ENCODE measurements around the gene ZNF385A. TPM values are rescaled to one million over a fixed set of nuclear protein-coding genes. Genes with fewer than 3 reads are reported as not detected.

ZNF385A gene
- total and polyA plus RNA-seq, 9 of the 15 experiments (the other 6 are each of a cell fraction or from before 2014, with no cell fraction given): 1.0 to 111 (median 7.7) TPM

DNA sequence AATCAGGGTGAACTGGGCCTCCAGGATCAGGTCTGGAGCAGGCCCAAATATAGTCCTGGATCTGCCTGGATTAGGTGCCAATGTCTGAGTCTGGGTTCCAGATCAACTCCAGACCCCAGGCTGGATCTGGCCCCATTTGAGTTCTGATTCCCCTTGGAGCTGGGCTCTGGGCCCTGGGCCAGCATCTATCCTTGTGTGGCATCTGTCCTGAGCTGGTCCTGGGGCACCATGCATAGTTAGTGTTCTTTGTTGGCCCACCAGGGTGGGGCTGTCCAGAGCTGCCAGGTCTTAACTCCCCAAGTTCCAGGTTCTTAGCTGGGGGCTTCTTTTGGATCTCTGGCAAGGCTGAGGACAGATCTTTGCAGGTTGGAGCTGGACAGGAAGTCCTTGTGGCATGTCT lies 11.0 kb upstream of the ZNF385A start:
- H3K4me3 ChIP-seq: no peak overlapping the region
- TF ChIP-seq SMC3 (conservative IDR thresholded peaks at IDR 0.05; ENCODE audit: insufficient read depth, low read depth, low read length) (no peak), RBFOX2 (IDR thresholded peaks at IDR 0.05; ENCODE audit: low read depth, low read length) (peak; percentile 26; the same call in 1 of the 2 replicates), ARID2 (IDR thresholded peaks at IDR 0.05) (no peak), ZNF699 (CRISPR knock-in tag; IDR thresholded peaks at IDR 0.05; ENCODE audit: insufficient replicate concordance) (no peak), ZNF384 (IDR thresholded peaks at IDR 0.05; ENCODE audit: low read depth, low read length) (no peak), NFIC (IDR thresholded peaks at IDR 0.05) (no peak), BRD9 (IDR thresholded peaks at IDR 0.05; ENCODE audit: low read depth, partially characterized antibody) (no peak), ZNF239 (CRISPR knock-in tag; IDR thresholded peaks at IDR 0.05) (no peak), KLF16 (IDR thresholded peaks at IDR 0.05) (no peak)
- H3K9me3 ChIP-seq (replicated peaks; ENCODE audit: control insufficient read depth, insufficient read depth, low read depth, low read length): no peaks in the 10 kb centered on the region
- peaks cover 23 to 24% of the 10 kb centered on the region in 2 experiments; a peak in 4 of 5 replicates for H3K4me1 ChIP-seq (replicated peaks in 1 of 2; ENCODE audit: control insufficient read depth in 2 of 2, insufficient read depth in 2 of 2, low read length in 2 of 2)
- POLR2A ChIA-PET: interaction anchor here (0.5 to 3.1 kb wide), 8 partner anchors 9 to 175 kb away, joined by 3 to 13 read pairs (median 3); partner anchors contain the start of gene HNRNPA1
- no peak overlapping the region for H3K4me2 ChIP-seq (ENCODE audit: insufficient read depth, low read length)
- H2AFZ ChIP-seq (ENCODE audit: low read depth, low read length): no peak overlapping the region
- no peaks in the 10 kb centered on the region; the same call in 1 of the 2 replicates for H4K20me1 ChIP-seq (replicated peaks; ENCODE audit: control insufficient read depth, insufficient read depth, low read length)
- H3K27me3 ChIP-seq (ENCODE audit: control insufficient read depth in 2 of 2, insufficient read depth in 2 of 2, low read length in 2 of 2): no peaks in the 10 kb centered on the region
- in situ Hi-C loops (cut with MboI) (loop anchor here (10.0 kb wide), 1 partner anchor 49 kb away; no protein-coding TSS in a partner anchor), intact Hi-C loops (cut with micrococcal nuclease) (no loop called here)
- H3K27ac ChIP-seq (ENCODE audit: extremely low read depth, low read depth, low read length): no peak overlapping the region
- TSS peak; percentile 24 for BruUV-seq (replicated peaks)
- no peak for ATAC-seq
- H3K9me1 ChIP-seq (ENCODE audit: control insufficient read depth, insufficient read depth, low read length): peaks cover 3% of the 10 kb centered on the region
- CTCF ChIA-PET (ENCODE audit: low intra/inter-chr PET ratio): interaction anchor here (1.2 kb wide), 1 partner anchor 16 kb away, joined by 9 read pairs; no protein-coding TSS in a partner anchor
- no peak for DNase-seq (ENCODE audit: extremely low read depth in 1 of 4, low spot score in 3 of 4)
- peaks cover 36% of the 10 kb centered on the region for H3K79me2 ChIP-seq (ENCODE audit: control insufficient read depth, insufficient read depth, low read length)
- peaks cover 66% of the 10 kb centered on the region for H3K36me3 ChIP-seq (ENCODE audit: control insufficient read depth, insufficient read depth, low read length)
- FAIRE-seq: no peak
- no peak overlapping the region for H3K9ac ChIP-seq (ENCODE audit: insufficient read depth in 1 of 2, low read depth in 2 of 2, low read length in 2 of 2)
